ENCODE results near the gene TNFSF12.
"Not testable (repeated sequence)": the region's sequence is repeated elsewhere in the genome, so short reads cannot be mapped to it uniquely, and the experiment has no call there.

Gene TNFSF12

GRCh38 chr17:7591596-7591995, 42.7 kb downstream of the TNFSF12 start:
- H3K4me2 ChIP-seq, result no peak overlapping the region
- H3K27me3 ChIP-seq, result no peaks in the 10 kb centered on the region
- no peak for TF ChIP-seq Cebpa-rat (IDR thresholded peaks at IDR 0.05)
- no peaks in the 10 kb centered on the region for H3K9me3 ChIP-seq
- no peak overlapping the region for H3K9ac ChIP-seq
- peaks cover 20% of the 10 kb centered on the region for H3K4me1 ChIP-seq
- H3K4me3 ChIP-seq, result no peak overlapping the region
- peaks cover 90% of the 10 kb centered on the region for H3K36me3 ChIP-seq
- peaks cover 13% of the 10 kb centered on the region; the same call in 1 of the 2 replicates for H4K20me1 ChIP-seq
- H3K27ac ChIP-seq, result no peak overlapping the region

GRCh38 chr17:7592422-7593021, 43.7 kb downstream of the TNFSF12 start:
- H3K4me2 ChIP-seq, result no peak overlapping the region
- no peak overlapping the region for H3K27ac ChIP-seq
- no peak overlapping the region for H3K9ac ChIP-seq
- no peak overlapping the region for H3K4me3 ChIP-seq
- H3K27me3 ChIP-seq, result no peaks in the 10 kb centered on the region
- peaks cover 90% of the 10 kb centered on the region for H3K36me3 ChIP-seq
- H3K9me3 ChIP-seq, result no peaks in the 10 kb centered on the region
- peaks cover 13% of the 10 kb centered on the region for H3K4me1 ChIP-seq
- TF ChIP-seq Cebpa-rat (IDR thresholded peaks at IDR 0.05), result no peak
- peaks cover 13% of the 10 kb centered on the region; the same call in 1 of the 2 replicates for H4K20me1 ChIP-seq

GRCh38 chr17:7593296-7593695, 44.4 kb downstream of the TNFSF12 start:
- peaks cover 8% of the 10 kb centered on the region for H3K4me1 ChIP-seq
- peaks cover 89% of the 10 kb centered on the region for H3K36me3 ChIP-seq
- H3K27ac ChIP-seq, result no peak overlapping the region
- H3K4me2 ChIP-seq, result no peak overlapping the region
- no peak overlapping the region for H3K4me3 ChIP-seq
- no peak overlapping the region for H3K9ac ChIP-seq
- no peak for TF ChIP-seq Cebpa-rat (IDR thresholded peaks at IDR 0.05)
- no peaks in the 10 kb centered on the region for H3K9me3 ChIP-seq
- H3K27me3 ChIP-seq, result no peaks in the 10 kb centered on the region
- H4K20me1 ChIP-seq, result peaks cover 13% of the 10 kb centered on the region; the same call in 1 of the 2 replicates

- not testable (repeated sequence) for H4K20me1 ChIP-seq, H3K4me2 ChIP-seq, H3K9ac ChIP-seq, H3K27me3 ChIP-seq, H3K9me3 ChIP-seq, H3K27ac ChIP-seq, H3K4me3 ChIP-seq, H3K4me1 ChIP-seq
- peaks cover 98% of the 10 kb centered on the region for H3K36me3 ChIP-seq
Measured at GRCh38 chr17:7597561-7597960, 48.7 kb downstream of the TNFSF12 start.

- H3K9ac ChIP-seq, result no peak overlapping the region
Measured at GRCh38 chr17:7606280-7606679, 57.4 kb downstream of the TNFSF12 start.

More at GRCh38 chr17:7606280-7606679, 57.4 kb downstream of the TNFSF12 start:
- Histone ChIP-seq H3K36me3 (peaks cover 84% of the 10 kb centered on the region), H3K4me2 (no peak overlapping the region), H3K9me3 (no peaks in the 10 kb centered on the region), H3K4me1 (no peaks in the 10 kb centered on the region), H3K27ac (no peak overlapping the region), H4K20me1 (peaks cover 50% of the 10 kb centered on the region), H3K27me3 (no peaks in the 10 kb centered on the region), H3K4me3 (no peak overlapping the region)
- no peak for TF ChIP-seq Cebpa-rat (IDR thresholded peaks at IDR 0.05)
